Amniotic stem cell (primary cell): ENCODE measurements around the gene WDR82.

ENCODE experiments used
- DNase-seq: peaks from one replicate; lab custom pipeline; 2025; lab: John Stamatoyannopoulos, UW

The WDR82 gene

DNA sequence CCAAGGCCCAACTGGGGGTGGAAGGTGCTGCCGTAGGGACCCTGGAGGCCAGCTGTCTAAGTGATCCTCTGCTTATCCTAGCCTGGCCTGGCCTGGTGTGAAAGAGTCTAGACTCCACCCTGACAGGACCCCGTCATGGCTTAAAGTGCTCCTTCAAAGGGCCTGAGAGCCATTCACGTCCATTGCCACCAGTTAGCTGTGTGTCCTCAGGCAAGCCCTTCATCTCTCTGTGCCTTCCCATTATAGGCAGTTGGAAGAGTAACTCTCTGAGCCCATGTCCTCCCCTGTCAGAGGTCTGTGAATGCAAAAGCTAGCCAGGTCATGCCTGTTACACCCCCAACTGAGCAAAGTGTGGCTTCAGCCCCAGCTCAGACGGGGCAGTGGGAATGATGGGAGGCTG, 28.5 kb upstream of the WDR82 start:
- no peak for DNase-seq

DNA sequence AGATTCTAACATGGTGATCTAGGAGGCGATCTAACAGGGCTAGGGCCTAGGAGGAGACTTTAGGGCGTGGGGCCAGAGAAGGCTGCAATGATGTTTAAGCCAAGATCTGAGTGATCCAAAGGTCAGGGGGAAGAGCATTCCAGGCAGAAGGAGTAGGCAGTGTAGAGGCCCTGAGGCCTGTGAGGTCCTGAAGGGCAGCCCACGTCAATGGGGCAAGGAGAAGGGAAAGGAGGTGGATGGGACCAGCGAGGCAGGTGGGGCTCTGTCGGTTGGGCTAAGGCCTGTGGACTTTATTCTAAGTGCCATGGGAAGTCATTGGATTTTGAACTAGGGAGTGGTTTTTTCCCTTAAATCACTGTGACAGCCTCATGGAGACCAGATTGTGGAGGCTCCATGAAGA, 27.5 kb upstream of the WDR82 start:
- DNase-seq = no peak

- no peak for DNase-seq
These were observed 25.4 kb upstream of the WDR82 start for GRCh38 chr3:52303811-52304210.

DNA sequence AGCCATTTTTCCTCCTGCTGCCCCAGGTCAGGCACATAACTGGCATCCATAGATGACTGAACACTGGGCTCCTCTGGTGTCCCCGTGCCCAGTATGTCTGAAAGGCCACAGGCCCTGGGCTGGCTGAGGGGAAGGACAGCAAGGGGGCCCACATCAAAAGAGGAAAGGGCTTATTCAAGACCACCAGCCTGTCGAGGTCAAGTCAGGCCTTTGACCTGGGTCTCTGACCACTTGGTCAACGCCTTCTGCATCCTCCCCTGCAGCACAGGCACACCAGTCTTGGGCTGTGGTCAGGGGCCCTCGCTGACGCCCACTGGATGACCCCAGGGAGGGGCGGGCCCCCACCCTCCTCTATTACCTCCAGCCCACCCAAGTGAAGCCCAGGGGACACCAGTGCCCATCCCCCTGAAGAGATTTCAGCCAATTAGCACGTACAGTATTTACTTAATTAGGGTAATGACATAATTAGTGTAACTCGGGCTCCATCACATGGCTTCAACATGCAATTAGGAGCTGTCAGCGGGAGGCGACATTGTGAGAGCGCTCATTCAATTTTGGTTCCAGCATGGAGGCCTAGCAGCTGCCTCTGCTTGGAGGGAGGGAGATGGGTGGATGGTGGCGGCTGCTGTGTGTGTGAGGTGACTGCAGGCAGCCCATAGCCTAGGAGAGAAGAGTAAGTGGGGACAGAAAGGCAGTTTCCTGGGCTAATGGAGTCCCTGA, 24.1 kb upstream of the WDR82 start:
- no peak for DNase-seq

GRCh38 chr3:52299879-52300611, 21.6 kb upstream of the WDR82 start:
- no peak for DNase-seq

- DNase-seq = no peak
These were observed 20.9 kb upstream of the WDR82 start for GRCh38 chr3:52299247-52299878.

- DNase-seq = no peak
These were observed 20.0 kb upstream of the WDR82 start for GRCh38 chr3:52298149-52299098.

- no peak for DNase-seq
These were observed 19.0 kb upstream of the WDR82 start for GRCh38 chr3:52297242-52298148.

GRCh38 chr3:52295671-52296208, 17.3 kb upstream of the WDR82 start:
- no peak for DNase-seq

- no peak for DNase-seq
These were observed 16.1 kb upstream of the WDR82 start for GRCh38 chr3:52294320-52295150.

GRCh38 chr3:52293491-52294319, 15.3 kb upstream of the WDR82 start:
- no peak for DNase-seq

GRCh38 chr3:52292247-52293065, 14.0 kb upstream of the WDR82 start:
- DNase-seq = no peak

DNA sequence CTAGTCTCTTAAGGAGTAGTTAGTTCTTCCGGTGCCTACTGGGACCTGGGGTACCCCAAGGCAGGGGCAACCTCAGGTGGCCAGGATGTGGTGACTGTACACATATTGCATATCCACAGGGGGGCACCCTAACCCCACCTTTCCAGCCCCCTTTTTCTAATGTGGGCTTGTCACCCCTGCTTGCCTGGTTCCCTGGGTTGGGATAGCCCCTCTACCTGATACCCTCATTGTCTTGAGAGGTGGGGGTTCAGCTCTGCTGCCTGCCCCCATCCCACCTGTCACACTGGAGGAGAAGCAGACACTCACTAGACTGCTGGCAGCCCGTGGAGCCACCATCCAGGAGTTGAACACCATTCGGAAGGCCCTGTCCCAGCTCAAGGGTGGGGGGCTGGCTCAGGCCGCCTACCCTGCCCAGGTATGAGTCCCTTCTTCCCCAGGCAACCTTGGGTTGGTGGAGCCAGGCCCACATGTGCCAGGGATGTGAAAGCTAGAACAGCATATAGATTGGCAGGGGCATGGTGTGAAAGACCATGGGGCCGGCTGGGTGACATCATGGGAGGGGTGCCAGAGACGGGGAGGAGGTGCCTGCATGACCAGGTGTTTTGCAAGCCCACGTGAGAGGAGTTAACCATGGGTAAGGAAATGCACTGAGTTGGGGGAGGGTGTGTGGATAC, 13.2 kb upstream of the WDR82 start:
- no peak for DNase-seq

GRCh38 chr3:52290596-52291507, 12.4 kb upstream of the WDR82 start:
- DNase-seq = no peak

DNA sequence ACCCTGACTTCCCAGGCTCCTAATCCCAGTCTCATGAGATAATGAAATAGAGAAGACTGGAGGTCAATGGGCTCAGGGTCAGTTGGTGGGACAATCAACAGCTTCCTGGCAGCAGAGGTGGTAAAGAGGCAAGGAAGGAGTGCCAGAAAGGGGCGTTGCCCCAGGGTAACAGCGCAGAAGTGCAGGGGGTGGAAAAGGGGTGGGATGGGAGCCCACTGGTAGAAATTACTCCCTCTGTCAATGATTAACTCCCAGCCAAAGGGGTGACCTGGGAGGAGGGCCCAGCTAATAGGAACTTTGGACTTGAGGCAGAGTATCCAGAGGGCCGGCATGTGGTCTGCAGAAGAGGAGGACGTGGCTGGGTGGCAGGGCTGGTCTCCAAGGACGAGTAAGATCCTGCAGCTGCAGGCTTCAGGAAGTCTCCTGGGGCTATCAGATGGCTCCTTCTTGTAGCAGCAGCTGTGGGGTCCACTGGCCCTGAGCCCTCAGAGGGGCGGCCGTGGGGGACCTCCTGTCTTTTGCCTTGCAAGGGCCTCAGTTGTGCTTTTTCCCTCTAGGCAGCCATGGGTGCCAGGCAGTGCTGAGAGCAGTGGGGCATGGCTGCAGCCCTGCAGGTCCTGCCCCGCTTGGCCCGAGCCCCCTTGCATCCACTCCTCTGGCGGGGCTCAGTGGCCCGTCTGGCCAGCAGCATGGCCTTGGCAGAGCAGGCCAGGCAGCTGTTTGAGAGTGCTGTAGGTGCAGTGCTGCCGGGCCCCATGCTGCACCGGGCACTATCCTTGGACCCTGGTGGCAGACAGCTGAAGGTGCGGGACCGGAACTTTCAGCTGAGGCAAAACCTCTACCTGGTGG, 11.5 kb upstream of the WDR82 start:
- no peak for DNase-seq
